NCI-H128 (cell line): ENCODE results near the gene LRRC61.
"Not testable (repeated sequence)": the region's sequence is repeated elsewhere in the genome, so short reads cannot be mapped to it uniquely, and the experiment has no call there.

Experiments
- DNase-seq: peaks from one replicate; lab custom pipeline; 2025; ENCODE audit not compliant: unreplicated experiment; lab: John Stamatoyannopoulos, UW

The LRRC61 gene

GRCh38 chr7:150307129-150307528, 16.0 kb upstream of the LRRC61 start:
- no peak for DNase-seq

GRCh38 chr7:150307904-150308303, 15.3 kb upstream of the LRRC61 start:
- no peak for DNase-seq

- no peak for DNase-seq
These were observed 14.6 kb upstream of the LRRC61 start for GRCh38 chr7:150308575-150308974.

- DNase-seq = no peak
These were observed 12.0 kb upstream of the LRRC61 start for GRCh38 chr7:150311146-150311545.

- no peak for DNase-seq
These were observed 11.4 kb upstream of the LRRC61 start for GRCh38 chr7:150311711-150312110.

GRCh38 chr7:150312649-150313366, 10.3 kb upstream of the LRRC61 start:
- not testable (repeated sequence) for DNase-seq

- no peak for DNase-seq
These were observed 9.8 kb upstream of the LRRC61 start for GRCh38 chr7:150313367-150313809.

- no peak for DNase-seq
These were observed 9.3 kb upstream of the LRRC61 start for GRCh38 chr7:150313870-150314269.

GRCh38 chr7:150314639-150315239, 8.4 kb upstream of the LRRC61 start:
- no peak for DNase-seq

- not testable (repeated sequence) for DNase-seq
These were observed 6.2 kb upstream of the LRRC61 start for GRCh38 chr7:150316987-150317386.

GRCh38 chr7:150317748-150318444, 5.3 kb upstream of the LRRC61 start:
- no peak for DNase-seq

- no peak for DNase-seq
These were observed 1.4 kb upstream of the LRRC61 start for GRCh38 chr7:150321788-150322113.

- no peak for DNase-seq
These were observed 882 bp upstream of the LRRC61 start for GRCh38 chr7:150322114-150322832.

GRCh38 chr7:150323682-150324372, 672 bp downstream of the LRRC61 start:
- no peak for DNase-seq

GRCh38 chr7:150324373-150324961, 1.3 kb downstream of the LRRC61 start:
- no peak for DNase-seq

GRCh38 chr7:150325110-150325611, 2.0 kb downstream of the LRRC61 start:
- no peak for DNase-seq

GRCh38 chr7:150325901-150326300, 2.7 kb downstream of the LRRC61 start:
- no peak for DNase-seq

- DNase-seq = no peak
These were observed 3.6 kb downstream of the LRRC61 start for GRCh38 chr7:150326657-150327268.

GRCh38 chr7:150327308-150327707, 4.2 kb downstream of the LRRC61 start:
- DNase-seq = no peak
